Hippocampal formation (tissue), 2 donors: ENCODE results near the gene SPATA17.
"Not testable (repeated sequence)": the region's sequence is repeated elsewhere in the genome, so short reads cannot be mapped to it uniquely, and the experiment has no call there.

Source experiments
- DNase-seq, 2 donors: peaks; one replicate each; lab custom pipeline; 2025; lab: John Stamatoyannopoulos, UW

Gene SPATA17, protein sequence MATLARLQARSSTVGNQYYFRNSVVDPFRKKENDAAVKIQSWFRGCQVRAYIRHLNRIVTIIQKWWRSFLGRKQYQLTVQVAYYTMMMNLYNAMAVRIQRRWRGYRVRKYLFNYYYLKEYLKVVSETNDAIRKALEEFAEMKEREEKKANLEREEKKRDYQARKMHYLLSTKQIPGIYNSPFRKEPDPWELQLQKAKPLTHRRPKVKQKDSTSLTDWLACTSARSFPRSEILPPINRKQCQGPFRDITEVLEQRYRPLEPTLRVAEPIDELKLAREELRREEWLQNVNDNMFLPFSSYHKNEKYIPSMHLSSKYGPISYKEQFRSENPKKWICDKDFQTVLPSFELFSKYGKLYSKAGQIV

DNA sequence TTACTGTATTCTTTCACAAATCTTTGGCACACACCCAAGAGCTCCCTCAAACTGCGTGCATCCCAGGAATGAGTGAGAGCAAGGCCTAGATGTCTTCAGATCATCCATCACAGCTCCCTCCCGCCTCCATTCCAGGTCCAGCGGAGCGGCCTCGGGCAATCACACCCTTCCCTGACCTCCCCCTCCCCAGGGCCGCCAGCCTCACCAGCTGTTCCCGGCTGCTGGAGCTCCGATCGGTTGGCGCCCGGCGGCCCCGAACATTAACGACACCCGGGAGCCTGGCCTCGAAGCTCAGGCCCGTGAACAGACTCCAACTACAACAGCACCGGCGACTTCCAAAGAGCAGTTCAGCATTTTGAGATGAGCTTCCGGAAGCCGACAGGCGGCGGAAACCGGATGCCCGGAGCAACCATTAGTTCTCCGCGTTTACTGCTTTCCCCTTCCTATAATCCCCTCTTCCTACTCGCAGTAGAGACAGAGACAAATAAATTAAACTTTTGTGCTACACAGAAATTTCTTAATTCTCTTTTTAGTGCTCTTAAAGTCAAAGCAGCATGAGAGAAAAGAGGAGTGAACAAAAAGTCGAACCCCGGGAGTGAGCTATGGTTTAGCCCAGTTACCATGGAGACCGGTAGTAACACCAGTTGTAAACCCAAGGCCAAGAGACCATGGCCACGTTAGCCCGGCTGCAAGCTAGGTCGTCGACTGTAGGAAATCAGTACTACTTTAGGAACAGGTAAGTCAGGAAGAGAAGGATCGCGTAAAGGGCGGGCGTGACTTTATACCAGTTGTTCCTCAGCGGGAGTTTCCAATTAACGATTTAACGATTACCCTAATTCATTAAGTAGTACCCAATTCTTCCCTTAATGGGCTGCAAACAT is at the start of gene SPATA17, which contains the start of gene GPATCH2:
Gene SPATA17 (plus strand): TSS at position 634 of the 881 bp plus-strand sequence. CDS start 35 bp downstream, at position 669.
Gene GPATCH2 (minus strand): TSS at position 380 of the 881 bp plus-strand sequence. CDS start 119 bp downstream, at position 261.
- DNase-seq: peak; percentile 65 to 87

DNA sequence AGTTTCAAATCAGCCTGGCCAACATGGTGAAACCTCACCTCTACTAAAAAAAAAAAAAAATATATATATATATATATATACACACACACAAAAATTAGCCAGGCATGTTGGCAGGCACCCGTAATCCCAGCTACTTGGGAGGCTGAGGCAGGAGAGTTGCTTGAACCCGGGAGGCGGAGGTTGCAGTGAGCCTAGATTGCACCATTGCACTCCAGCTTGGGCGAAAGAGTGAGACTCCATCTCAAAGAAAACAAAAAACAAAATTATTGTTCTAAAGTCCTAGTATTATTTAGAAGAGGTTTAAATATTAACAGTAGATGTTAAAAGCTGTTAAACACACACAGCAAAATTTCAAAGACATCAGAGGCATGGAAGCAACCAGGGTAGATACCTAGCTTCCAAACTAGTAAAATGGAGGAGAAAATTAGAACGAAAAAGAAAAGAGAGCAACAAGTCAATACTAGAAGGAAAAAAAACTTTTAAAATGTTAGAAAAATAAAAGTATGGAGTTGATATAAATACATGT is 46.8 kb upstream of the SPATA17 start:
- not testable (repeated sequence) for DNase-seq

DNA sequence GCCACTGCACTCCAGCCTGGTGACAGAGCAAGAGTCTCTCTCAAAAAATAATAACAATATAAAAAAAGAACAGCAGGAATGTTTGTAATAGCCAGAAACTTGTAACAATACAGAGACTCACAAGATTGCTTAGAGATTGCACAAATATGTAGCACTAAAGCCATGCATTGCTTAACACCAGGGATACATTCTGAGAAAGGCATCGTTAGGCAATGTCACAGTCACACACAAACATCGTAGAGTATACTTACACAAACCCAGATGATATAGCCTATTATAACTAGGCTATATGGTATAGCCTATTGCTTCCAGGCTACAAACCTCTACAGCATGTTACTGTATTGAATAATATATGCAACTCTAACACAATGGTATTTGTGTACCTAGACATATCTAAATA is 45.6 kb upstream of the SPATA17 start:
- no peak for DNase-seq

DNA sequence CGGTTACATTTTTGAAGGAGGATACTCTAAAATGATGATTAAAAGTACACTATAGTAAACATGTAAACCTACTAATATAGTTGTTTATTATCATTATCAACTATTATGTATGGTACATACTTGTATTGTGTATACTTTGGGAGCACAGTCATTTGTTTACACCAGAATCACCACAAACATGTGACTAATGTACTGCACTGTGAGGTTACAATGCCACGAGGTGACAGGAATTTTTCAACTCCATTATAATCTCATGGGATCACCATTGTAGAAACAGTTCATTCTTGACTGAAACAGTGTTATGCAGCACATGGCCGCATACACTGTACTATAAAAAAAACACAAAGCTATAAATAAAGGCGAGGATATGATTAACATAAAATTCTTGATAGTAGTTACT is 44.6 kb upstream of the SPATA17 start:
- DNase-seq: no peak

DNA sequence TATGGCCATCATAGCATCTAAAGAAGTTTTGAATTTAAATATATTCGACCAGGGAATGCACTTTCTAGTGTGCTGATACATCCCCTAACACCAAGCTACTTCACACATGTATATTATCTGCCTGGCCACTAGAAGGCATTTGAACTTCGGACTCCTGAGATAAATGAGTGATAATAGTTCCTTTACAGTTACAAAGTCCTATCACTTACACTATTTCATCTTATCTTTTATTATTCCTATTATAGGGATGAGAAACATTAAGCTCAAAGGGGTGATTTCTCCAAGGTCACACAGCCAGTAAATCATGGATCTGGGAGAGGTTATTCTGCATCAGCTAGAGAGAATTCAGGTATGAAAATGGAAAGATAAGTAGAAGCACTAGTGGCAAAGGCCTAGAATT is 40.5 kb upstream of the SPATA17 start:
- no peak for DNase-seq

DNA sequence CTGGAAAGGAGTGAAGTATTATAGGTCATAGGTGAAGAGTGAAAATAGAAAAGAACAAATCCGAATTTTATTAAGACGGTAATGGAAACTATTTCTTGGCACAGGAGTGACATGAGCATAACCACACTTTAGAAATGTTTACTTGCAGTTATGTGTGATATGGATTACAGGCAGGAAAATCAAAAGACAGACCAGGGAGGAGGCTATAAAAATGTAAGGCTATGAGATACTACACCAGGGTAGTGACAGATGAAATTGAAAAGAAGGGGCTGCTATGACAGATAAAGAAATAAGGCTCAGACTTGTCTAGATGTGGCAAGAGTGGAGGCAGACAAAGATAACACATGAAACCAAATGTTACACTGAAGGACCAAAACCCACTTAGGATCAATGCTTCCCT is 32.0 kb upstream of the SPATA17 start:
- DNase-seq: no peak

DNA sequence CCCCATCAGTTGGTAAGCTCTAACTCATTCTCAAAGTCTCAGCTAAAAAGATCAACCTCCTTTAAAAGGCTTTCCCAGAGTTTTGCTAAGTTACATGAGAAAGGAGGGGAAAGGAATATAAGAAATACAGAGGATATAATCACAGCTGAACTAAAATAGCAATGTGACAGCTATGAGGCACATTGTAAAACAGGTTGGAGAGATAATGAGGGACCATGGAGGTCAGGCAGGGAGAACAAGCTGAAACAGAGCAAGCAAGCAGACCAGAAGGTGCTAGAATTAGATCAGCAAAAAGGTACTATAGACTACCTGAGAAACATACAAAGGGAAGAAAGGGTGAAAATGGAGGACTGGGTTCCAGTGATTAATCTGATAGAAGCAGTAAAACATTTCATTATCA is 28.8 kb upstream of the SPATA17 start:
- no peak for DNase-seq

DNA sequence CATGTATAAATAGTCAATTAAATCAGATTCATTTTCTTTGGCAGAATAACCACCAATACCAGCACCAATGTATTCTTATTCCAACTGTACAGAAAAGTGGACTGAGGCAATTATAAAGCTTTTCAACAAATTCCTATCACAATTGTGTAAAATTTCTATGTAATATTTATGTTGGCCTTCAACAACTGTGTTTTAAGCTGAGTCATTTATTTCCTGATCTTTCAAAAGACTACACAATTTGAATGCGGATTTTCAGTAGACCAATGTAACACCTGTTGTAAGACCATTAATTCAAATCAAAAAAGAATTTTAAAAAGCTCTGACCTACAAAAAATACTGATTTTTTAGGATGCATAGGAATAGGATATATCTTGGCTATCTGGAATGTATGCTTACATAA is 25.8 kb upstream of the SPATA17 start:
- DNase-seq: no peak

DNA sequence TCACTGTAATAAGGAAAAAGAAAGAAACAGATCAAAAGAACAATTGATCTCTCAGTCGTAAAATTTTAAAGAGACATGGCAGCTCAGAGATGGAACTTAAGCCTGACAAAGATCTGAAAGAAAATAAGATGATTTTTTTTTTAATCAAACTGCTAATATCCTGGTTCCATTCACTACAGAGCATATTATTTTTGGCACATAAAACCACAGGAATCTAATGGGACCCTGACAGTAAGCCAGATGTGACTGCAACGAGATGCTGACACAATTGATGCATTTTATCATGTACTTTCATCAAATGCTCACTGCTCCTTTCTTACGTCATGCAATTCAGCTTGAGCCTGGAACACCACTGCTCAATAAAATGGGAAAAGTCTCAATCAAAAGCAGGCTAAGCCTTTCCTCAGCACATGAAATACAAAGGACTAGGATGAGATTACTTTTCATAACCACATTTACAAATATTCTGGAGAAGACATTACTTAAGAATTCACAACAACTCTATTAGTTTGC is 16.9 kb upstream of the SPATA17 start:
- DNase-seq: no peak

DNA sequence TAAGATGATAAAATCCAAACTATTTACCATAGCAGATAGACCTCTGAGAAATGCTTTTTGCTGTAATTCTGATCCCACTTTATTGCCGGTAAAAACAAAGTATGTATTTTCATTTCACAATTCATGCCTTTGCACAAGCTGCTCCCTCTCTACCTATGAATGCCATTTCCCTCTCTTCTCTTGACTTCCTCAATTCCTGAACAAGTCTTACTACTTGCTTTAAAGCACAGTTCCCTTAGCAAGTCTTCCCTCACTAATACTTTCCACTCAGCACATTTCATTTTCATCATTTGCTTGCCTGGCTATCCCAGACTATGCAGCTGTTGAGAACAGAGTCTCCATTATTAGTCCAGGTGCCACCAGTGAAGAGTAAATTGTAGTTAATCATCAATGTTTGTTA is 14.0 kb upstream of the SPATA17 start:
- DNase-seq: no peak

DNA sequence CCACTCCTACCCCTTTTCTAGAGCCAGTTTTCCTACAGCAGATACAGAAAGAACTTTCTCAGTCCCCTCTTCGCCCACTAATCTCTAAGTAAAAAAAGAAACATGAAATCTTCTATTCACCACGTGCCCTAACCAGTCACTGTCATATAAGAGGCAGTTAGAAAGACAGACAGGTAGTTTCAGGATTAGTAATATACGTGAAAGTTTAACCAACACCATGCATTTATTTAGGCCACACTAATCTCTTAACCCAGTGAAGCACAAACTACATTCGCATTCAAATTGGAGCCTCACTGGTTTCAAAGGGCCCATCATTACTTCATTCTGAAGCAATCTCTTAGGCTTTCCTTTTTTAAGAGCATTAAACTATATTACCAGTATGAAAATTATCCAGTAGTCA is 10.3 kb upstream of the SPATA17 start:
- no peak for DNase-seq

DNA sequence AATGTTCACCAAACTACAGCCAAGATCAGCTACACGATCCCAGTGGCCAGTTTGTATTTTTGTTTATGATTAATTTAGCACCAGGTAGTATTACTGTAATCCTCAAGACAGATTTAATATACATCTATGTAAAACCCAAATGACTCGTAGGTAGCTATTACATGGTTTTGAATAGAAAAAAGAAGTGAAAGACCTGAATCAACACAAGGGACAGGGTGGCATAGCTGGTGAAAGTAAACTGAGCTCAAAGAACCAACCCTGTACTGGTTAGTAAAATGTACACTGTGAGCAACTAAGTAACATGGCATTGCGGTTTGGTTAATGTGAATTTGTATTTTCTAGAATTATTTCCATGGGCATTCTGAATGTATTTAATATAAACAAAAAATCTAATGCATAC is 9.1 kb upstream of the SPATA17 start:
- DNase-seq: no peak

DNA sequence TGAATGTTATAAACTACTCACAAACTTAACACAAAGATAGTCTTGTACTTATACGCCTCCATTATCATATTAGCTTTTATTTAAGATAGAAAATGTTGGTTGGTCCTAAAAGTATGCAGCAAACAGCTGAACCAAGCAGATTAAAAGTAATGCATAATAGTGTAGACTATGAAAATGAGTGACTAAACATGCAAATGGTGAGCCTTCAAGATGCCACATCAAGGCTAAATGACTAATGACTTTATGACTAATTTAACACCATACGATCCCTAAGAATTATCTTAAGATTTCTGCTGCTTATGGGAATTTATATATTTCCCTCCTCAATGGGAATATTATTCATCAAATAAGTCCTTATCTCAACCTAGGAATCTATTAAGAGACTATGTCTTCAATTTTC is 4.8 kb upstream of the SPATA17 start:
- no peak for DNase-seq

DNA sequence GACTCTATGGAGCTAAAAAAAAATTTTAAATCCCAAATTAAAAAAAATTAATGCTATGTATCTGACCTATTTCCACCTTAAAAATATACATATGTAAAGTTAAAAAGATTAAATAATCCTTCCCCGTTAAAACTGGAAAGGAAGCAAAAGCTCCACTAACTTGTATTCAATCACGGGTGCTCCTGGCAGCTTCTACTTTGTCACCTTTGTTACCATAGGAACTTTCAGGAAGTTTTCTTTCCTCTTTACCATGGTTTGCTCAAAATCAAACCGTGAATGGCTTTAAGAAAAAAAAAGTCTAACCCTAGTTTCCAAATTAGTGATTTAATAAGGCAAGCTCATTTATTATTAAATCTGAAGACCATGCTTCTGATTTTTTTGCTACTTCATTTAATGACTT is 3.7 kb upstream of the SPATA17 start:
- no peak for DNase-seq

DNA sequence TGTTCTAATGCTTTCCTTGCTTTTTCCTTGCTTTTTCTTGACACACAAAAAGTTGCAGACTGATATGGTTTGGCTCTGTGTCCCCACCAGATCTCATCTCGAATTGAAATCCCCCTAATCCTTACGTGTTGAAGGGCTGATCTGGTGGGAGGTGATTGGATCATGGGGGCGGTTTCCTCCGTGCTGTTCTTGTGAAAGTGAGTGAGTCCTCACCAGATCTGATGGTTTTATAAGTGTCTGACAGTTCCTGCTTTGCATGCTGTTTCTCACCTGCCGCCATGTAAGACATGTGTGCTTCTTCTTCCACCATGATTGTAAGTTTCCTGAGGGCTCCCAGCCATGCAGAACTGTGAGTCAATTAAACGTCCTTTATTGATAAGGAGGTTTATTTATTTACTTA is 11.3 kb downstream of the SPATA17 start:
- DNase-seq: no peak

DNA sequence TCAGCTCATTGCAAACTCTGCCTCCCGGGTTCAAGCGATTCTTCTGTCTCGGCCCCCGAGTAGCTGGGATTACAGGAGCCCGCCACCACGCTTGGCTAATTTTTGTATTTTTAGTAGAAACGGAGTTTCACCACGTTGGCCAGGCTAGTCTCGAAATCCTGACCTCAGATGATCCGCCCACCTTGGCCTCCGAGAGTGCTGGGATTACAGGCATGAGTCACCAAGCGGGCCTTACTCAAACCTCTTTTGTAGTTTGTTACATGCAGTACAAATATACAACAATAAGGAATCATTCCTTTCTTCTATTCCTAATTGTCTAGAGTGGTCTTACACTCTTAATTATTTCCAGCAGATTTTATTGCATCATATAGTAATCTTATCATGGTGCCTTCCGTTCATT is 16.6 kb downstream of the SPATA17 start:
- no peak for DNase-seq

DNA sequence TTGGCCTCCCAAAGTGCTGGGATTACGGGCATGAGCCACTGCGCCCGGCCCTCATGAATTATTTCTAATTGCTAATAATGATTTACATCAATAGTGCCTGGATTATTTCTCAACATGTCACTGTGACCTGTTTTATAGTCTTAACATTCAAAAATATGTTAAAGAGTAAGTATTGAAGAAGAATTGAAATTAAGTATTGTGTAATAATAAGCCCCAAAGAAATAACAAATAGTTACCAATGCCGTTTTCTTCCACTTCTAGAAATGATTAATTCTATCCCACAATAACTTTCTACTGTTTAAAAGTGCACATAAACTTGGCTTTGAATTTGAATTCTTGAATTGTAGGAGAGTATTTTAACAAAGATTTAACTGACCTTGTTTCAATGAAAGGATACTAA is 19.5 kb downstream of the SPATA17 start:
- no peak for DNase-seq

DNA sequence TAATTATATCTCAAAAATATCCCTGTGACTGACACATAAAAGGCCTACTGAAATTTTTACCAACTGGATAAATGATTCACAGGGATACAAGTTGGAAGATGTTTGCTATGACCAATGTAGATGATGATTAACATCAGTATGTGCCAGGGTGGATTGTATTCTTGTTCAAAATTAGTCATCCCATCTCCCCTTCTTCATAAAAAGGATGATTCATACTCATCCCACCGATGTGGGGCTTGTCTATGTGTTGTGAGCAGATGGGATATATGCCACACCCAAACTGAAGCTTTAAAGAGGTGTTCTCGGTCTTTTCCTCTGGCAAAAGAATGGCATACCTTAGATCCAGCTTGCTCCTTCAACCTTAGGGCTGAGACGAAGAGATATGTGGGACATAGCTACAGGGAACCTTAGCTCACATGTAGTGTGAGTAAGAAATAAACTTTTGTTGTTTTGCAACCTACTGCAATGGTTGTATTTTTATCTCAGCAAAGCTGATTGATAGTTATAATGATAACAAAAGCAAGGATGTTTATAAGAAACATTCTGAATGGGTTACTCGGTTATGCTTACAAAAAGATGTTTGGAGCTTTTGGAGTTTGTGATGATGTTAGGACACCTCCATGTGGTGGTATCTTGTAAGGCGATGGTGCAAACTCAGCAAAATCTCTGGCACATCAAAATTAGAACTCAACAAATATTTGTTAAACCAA is 29.4 kb downstream of the SPATA17 start:
- DNase-seq: peak in 1 of 2 donors; percentile 2

DNA sequence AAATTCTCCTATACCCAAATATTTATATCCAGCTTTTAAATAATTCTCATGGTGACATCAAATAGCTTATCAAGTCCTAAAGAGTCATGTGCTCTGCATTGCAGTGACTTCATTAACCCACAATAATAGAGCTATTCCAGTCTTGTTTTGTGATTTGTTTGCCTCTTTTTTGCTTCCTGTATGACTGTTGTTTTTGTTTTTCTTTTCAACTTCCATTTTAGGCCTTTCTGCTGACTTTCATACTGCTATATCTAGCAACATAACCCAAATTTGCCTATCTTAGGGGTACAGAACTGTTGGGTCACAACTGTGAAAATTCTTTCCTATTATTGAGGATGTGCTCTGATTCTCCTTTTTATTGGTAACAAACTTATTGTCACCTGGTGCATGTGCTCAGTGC is 30.3 kb downstream of the SPATA17 start:
- DNase-seq: no peak

DNA sequence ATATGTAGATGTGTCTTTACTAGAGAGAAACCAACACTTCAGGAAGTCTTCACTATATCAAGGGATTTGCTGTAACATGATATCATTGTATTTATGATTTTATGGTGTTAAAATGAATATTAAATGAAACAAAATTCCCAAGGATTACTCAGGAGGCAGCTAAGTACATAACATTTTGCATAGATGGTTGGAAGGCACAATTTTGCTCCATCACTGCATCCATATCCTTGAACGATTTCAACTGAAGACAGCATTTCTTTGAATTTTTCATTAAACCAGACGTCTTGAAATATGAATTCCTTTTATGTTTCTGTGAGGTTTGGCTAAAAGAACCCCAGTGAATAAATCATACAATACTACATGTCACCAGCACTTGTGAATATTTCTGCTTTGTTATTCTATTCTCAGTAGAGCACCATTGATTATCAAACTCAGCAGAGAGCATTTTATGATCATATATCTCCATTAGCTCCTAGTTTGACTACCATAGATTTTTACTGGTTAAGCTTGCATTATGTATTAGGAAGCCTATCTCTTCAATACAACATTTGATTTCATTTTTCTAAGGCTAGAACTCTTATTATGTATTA is 37.3 kb downstream of the SPATA17 start:
- no peak for DNase-seq

DNA sequence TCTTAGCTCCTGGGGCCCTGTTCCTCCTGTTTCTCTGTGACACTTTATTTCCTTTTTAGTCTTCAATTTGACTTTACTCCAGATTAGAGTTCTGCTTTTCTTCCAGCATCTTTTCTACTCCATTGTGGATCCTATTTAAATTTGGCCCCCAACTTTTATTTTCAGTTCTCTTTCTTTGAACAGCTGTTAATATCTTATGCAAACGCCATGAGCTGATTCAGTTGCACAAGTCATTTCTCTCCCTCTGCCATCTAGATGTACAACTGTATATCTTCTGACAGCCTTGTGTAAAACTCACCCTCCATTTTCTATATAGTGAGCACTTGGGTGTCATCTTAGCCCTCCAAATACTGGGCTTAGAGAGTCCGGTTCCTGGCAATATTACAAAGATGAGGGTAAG is 42.2 kb downstream of the SPATA17 start:
- no peak for DNase-seq
